Gastrocnemius medialis (tissue), 4 donors: ENCODE data around the gene LHFPL6. TPM values are rescaled to one million over a fixed set of nuclear protein-coding genes. Genes with fewer than 3 reads are reported as not detected.

Experiments
- ATAC-seq, 2 donors: fragments of 150-250 bp; one replicate each; pipeline ENCODE4 v1.9.1; 2016
- DNase-seq, 2 donors: peaks; one replicate each; pipeline ENCODE4 v3.0.0-alpha.2; 2019
- H3K27ac ChIP-seq, 4 donors: fragments of 200-600 bp; sonication (generic); 1 replicate in 1 of 4; 2 replicates in 3 of 4; pipeline ENCODE4 v1.5.1; 2016 to 2018; ENCODE audit warnings: mild to moderate bottlenecking in 2 of 4, moderate library complexity in 1 of 4
- H3K27me3 ChIP-seq, 3 donors: fragments of 200-600 bp; sonication (generic) in 2 of 3; 1 replicate in 1 of 3; 2 replicates in 2 of 3; pipeline versions ENCODE4 v1.5.1 to v1.6.0; 2016 to 2019; ENCODE audit warnings: mild to moderate bottlenecking in 1 of 3, moderate library complexity in 1 of 3
- H3K36me3 ChIP-seq, 2 donors: fragments of 200-600 bp; sonication (generic) in 1 of 2; one replicate each; pipeline ENCODE4 v1.5.1; 2017 to 2018
- H3K4me1 ChIP-seq, 2 donors: fragments of 200-600 bp; sonication (generic) in 1 of 2; one replicate each; pipeline ENCODE4 v1.5.1; 2016 to 2017; ENCODE audit warnings: mild to moderate bottlenecking in 2 of 2
- H3K4me3 ChIP-seq, 4 donors: fragments of 200-600 bp; sonication (generic) in 3 of 4; 1 replicate in 1 of 4; 2 replicates in 3 of 4; pipeline ENCODE4 v1.5.1; 2016 to 2019; ENCODE audit warnings: mild to moderate bottlenecking in 2 of 4
- H3K9me3 ChIP-seq, 3 donors: fragments of 200-600 bp; sonication (generic) in 2 of 3; 1 replicate in 1 of 3; 2 replicates in 2 of 3; pipeline ENCODE4 v1.5.1; 2016 to 2019
- CTCF ChIP-seq, 5 experiments: fragments of 450-650 bp in 3 of 5; fragments of 200-600 bp in 2 of 5; sonication (generic) in 2 of 5; IDR thresholded peaks in 4 of 5; conservative IDR thresholded peaks in 1 of 5; 1 replicate in 4 of 5; 2 replicates in 1 of 5; pipeline ENCODE4 v1.5.1; 2016 to 2019; ENCODE audit warnings: antibody characterized with exemption in 5 of 5, mild to moderate bottlenecking in 3 of 5, moderate library complexity in 3 of 5
- POLR2A ChIP-seq, 2 donors: fragments of 450-650 bp; IDR thresholded peaks; one replicate each; pipeline ENCODE4 v1.6.1; 2017; ENCODE audit warnings: antibody characterized with exemption in 2 of 2, mild to moderate bottlenecking in 2 of 2, moderate library complexity in 2 of 2
- in situ Hi-C, 4 donors: fragments of 200-750 bp; cut with MboI; loops; one replicate each; pipeline versions ENCODE4 v1.15.0 to v1.8.0; 2017; ENCODE audit warnings: low sequenced_read_pairs in 4 of 4
- intact Hi-C: fragments of 100-400 bp; cut with DNase I; formaldehyde crosslinking; loops from one replicate; pipeline ENCODE4 v1.15.1; 2023; ENCODE audit warnings: low total_unique reads
- total RNA-seq, 4 donors: library from RNA; depleted of rRNA; stranded (reverse); fragments of >200 nt; gene quantifications; one replicate each; pipeline versions ENCODE4 v1.1.0 to v1.2.3, GENCODE V29; 2016

LHFPL6 gene
- total RNA-seq, 4 donors from 2014 or later, result 12.7 to 26.3 (median 16.0) TPM

GRCh38 chr13:39336937-39337336 is 266.1 kb downstream of the LHFPL6 start:
- Histone ChIP-seq H3K27me3 (no peaks in the 10 kb centered on the region), H3K4me3 (no peak overlapping the region), H3K9me3 (no peaks in the 10 kb centered on the region), H3K27ac (no peak overlapping the region), H3K4me1 (no peaks in the 10 kb centered on the region), H3K36me3 (no peaks in the 10 kb centered on the region)
- DNase-seq (no peak), ATAC-seq (no peak)
- in situ Hi-C loops (no loop called here), intact Hi-C loops (no loop called here)
- no peak for TF ChIP-seq CTCF (IDR thresholded peaks at IDR 0.05 in 4 of 5, conservative IDR thresholded peaks at IDR 0.05 in 1 of 5)
- TF ChIP-seq POLR2A (IDR thresholded peaks at IDR 0.05), result no peak

GRCh38 chr13:39336207-39336606 is 266.8 kb downstream of the LHFPL6 start:
- ATAC-seq (no peak), DNase-seq (no peak)
- intact Hi-C loops, result no loop called here
- Histone ChIP-seq H3K4me3 (no peak overlapping the region), H3K36me3 (no peaks in the 10 kb centered on the region), H3K9me3 (no peaks in the 10 kb centered on the region), H3K4me1 (no peaks in the 10 kb centered on the region), H3K27ac (no peak overlapping the region), H3K27me3 (no peaks in the 10 kb centered on the region)
- no peak for TF ChIP-seq CTCF (IDR thresholded peaks at IDR 0.05 in 4 of 5, conservative IDR thresholded peaks at IDR 0.05 in 1 of 5)
- in situ Hi-C loops, result no loop called here

- Histone ChIP-seq H3K36me3 (no peaks in the 10 kb centered on the region), H3K4me1 (no peaks in the 10 kb centered on the region), H3K4me3 (no peak overlapping the region), H3K9me3 (no peaks in the 10 kb centered on the region), H3K27me3 (no peaks in the 10 kb centered on the region), H3K27ac (no peak overlapping the region)
- ATAC-seq, result no peak
- intact Hi-C loops (no loop called here), in situ Hi-C loops (no loop called here)
- TF ChIP-seq CTCF (IDR thresholded peaks at IDR 0.05 in 4 of 5, conservative IDR thresholded peaks at IDR 0.05 in 1 of 5), result no peak
- no peak for TF ChIP-seq POLR2A (IDR thresholded peaks at IDR 0.05)
- no peak for DNase-seq
Observed at GRCh38 chr13:39335721-39336120, 267.3 kb downstream of the LHFPL6 start.

GRCh38 chr13:39330504-39330903 is 272.5 kb downstream of the LHFPL6 start:
- TF ChIP-seq POLR2A (IDR thresholded peaks at IDR 0.05), result no peak
- no peak for TF ChIP-seq CTCF (IDR thresholded peaks at IDR 0.05 in 4 of 5, conservative IDR thresholded peaks at IDR 0.05 in 1 of 5)
- no peak overlapping the region for H3K4me3 ChIP-seq
- no peak for DNase-seq
- no peaks in the 10 kb centered on the region for H3K9me3 ChIP-seq
- ATAC-seq, result no peak
- in situ Hi-C loops, result no loop called here
- H3K27ac ChIP-seq, result no peak overlapping the region
- H3K36me3 ChIP-seq, result no peaks in the 10 kb centered on the region
- peaks cover 2 to 5% of the 10 kb centered on the region in 2 donors for H3K4me1 ChIP-seq
- H3K27me3 ChIP-seq, result no peaks in the 10 kb centered on the region
- intact Hi-C loops, result no loop called here

GRCh38 chr13:39329182-39329639 is 273.8 kb downstream of the LHFPL6 start:
- H3K27ac ChIP-seq, result no peak overlapping the region
- intact Hi-C loops (no loop called here), in situ Hi-C loops (no loop called here)
- TF ChIP-seq CTCF (IDR thresholded peaks at IDR 0.05 in 4 of 5, conservative IDR thresholded peaks at IDR 0.05 in 1 of 5), result no peak
- TF ChIP-seq POLR2A (IDR thresholded peaks at IDR 0.05), result no peak
- no peak for DNase-seq
- no peak overlapping the region for H3K4me3 ChIP-seq
- peaks cover 2 to 5% of the 10 kb centered on the region in 2 donors for H3K4me1 ChIP-seq
- no peaks in the 10 kb centered on the region for H3K36me3 ChIP-seq
- H3K27me3 ChIP-seq, result no peaks in the 10 kb centered on the region
- H3K9me3 ChIP-seq, result no peaks in the 10 kb centered on the region
- no peak for ATAC-seq
